ENCODE results near the gene ALOX5. TPM values are rescaled to one million over a fixed set of nuclear protein-coding genes. Genes with fewer than 3 reads are reported as not detected.

Gene ALOX5
- total and polyA plus RNA-seq, 2 of the 4 experiments (the other 2 are of a cell fraction): not detected

DNA sequence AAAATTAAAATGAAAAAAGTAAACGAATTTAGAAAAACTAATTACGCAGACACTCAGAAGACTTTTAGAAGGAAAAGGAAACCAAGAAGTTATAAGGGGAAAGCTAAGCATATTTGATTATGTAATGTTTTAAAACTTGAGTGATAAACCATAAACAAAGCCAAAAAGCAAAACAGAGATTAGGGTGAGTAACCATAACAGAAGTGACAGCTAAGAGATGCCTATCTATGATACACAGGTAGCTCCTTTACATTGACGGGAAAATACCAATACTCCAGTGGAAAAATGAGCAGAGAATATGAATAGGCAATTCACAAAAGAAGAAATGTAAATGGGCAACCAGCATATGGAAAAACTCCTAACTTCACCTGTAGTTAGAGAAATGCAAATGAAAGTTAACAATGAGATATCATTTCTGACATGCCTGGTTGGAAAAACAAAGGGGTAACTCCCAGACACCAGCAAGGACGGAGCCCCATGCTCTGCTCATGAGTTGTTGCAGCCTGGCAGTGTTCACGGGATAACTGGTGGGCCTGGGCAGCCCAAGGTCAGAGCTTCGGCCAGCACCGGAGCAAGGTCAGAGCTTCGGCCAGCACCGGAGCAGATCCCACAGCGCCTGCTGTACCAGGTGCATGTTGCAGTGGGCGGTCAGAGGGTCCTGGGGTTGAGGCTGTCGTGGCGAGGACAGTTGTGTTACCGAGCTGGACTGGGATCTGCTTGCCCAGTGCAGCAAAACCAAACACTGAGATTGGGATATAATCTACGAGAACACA is 58.9 kb downstream of the ALOX5 start:
- in situ Hi-C loops (cut with MboI; ENCODE audit: low sequenced_read_pairs): no loop called here
- intact Hi-C loops (cut with micrococcal nuclease): no loop called here
- no peaks in the 10 kb centered on the region for H3K4me1 ChIP-seq (ENCODE audit: control insufficient read depth, insufficient read depth, low read length)
- ATAC-seq (ENCODE audit: low read depth) (no peak), DNase-seq (no peak)
- no peak overlapping the region for H3K9ac ChIP-seq (ENCODE audit: low read depth, low read length)
- H3K23ac ChIP-seq (ENCODE audit: low read depth, low read length): no peak overlapping the region
- H2BK5ac ChIP-seq (ENCODE audit: low read depth, low read length, poor library complexity, severe bottlenecking): no peak overlapping the region
- H3K18ac ChIP-seq (ENCODE audit: low read depth, low read length): no peak overlapping the region
- H3K56ac ChIP-seq (ENCODE audit: extremely low read depth, insufficient read depth, low read length): no peak overlapping the region
- H3K9me3 ChIP-seq (ENCODE audit: control insufficient read depth, insufficient read depth, low read length): no peaks in the 10 kb centered on the region
- H4K20me1 ChIP-seq (ENCODE audit: insufficient read depth, low read length): no peaks in the 10 kb centered on the region
- no peak overlapping the region for H3K4me2 ChIP-seq (ENCODE audit: low read depth, low read length)
- H2BK15ac ChIP-seq (ENCODE audit: low read depth, low read length): no peak overlapping the region
- H2AK9ac ChIP-seq (replicated peaks; ENCODE audit: low read depth, low read length, poor library complexity): no peak overlapping the region
- no peak overlapping the region for H4K5ac ChIP-seq (ENCODE audit: low read depth, low read length)
- ChIA-PET POLR2A (ENCODE audit: unreplicated experiment) (no interaction called here), CTCF (no interaction called here)
- H2BK120ac ChIP-seq (ENCODE audit: low read depth, low read length): no peak overlapping the region
- no peak overlapping the region for H3K4me3 ChIP-seq (ENCODE audit: insufficient read depth, low read depth, low read length)
- no peak overlapping the region for H4K91ac ChIP-seq (ENCODE audit: insufficient read depth, low read depth, low read length)
- no peak overlapping the region for H2BK20ac ChIP-seq (ENCODE audit: low read depth, low read length)
- H4K8ac ChIP-seq (ENCODE audit: low read depth in 2 of 2, low read length in 2 of 2): no peak overlapping the region
- no peaks in the 10 kb centered on the region for H3K36me3 ChIP-seq (ENCODE audit: control insufficient read depth, insufficient read depth, low read length)
- H2AK5ac ChIP-seq (ENCODE audit: low read depth, low read length): no peak overlapping the region
- BruUV-seq (replicated peaks): no TSS peak
- dilution Hi-C loops (cut with HindIII; ENCODE audit: low sequenced_read_pairs, unreplicated experiment): no loop called here
- H3K4ac ChIP-seq (ENCODE audit: low read depth, low read length): no peak overlapping the region
- H3K9me1 ChIP-seq (ENCODE audit: insufficient read depth, low read length): no peaks in the 10 kb centered on the region
- 73% methylated on average over 9 of the region's 15 CpGs; no CpG with 5 or more reads in 1 of the 2 experiments for WGBS, 2 experiments (ENCODE audit: extremely low coverage in 2 of 2, insufficient read length in 1 of 2)
- no peak overlapping the region for H3K14ac ChIP-seq (replicated peaks; ENCODE audit: low read depth, low read length)
- peaks cover 28% of the 10 kb centered on the region for H3K27me3 ChIP-seq (ENCODE audit: control insufficient read depth, insufficient read depth, low read length)
- no peak overlapping the region for H2AFZ ChIP-seq (replicated peaks; ENCODE audit: low read length, poor library complexity)
- no peaks in the 10 kb centered on the region for H3K79me1 ChIP-seq (ENCODE audit: low read depth in 1 of 2, low read length in 2 of 2)
- TF ChIP-seq, protein P1, sequence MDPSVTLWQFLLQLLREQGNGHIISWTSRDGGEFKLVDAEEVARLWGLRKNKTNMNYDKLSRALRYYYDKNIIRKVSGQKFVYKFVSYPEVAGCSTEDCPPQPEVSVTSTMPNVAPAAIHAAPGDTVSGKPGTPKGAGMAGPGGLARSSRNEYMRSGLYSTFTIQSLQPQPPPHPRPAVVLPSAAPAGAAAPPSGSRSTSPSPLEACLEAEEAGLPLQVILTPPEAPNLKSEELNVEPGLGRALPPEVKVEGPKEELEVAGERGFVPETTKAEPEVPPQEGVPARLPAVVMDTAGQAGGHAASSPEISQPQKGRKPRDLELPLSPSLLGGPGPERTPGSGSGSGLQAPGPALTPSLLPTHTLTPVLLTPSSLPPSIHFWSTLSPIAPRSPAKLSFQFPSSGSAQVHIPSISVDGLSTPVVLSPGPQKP (IDR thresholded peaks at IDR 0.05; ENCODE audit: borderline replicate concordance, low read depth, low read length): no peak
- TF ChIP-seq MXI1 (IDR thresholded peaks at IDR 0.05; ENCODE audit: borderline replicate concordance, low read depth, low read length) (no peak), RCOR1 (IDR thresholded peaks at IDR 0.05; ENCODE audit: insufficient replicate concordance, low read length) (no peak), CEBPB (IDR thresholded peaks at IDR 0.05; ENCODE audit: low read depth, low read length) (no peak), CHD1 (IDR thresholded peaks at IDR 0.05; ENCODE audit: low read depth, low read length) (no peak), SMC3 (IDR thresholded peaks at IDR 0.05; ENCODE audit: low read depth, low read length) (no peak), BHLHE40 (IDR thresholded peaks at IDR 0.05; ENCODE audit: low read depth, low read length) (no peak)
- TF ChIP-seq, protein P2, sequence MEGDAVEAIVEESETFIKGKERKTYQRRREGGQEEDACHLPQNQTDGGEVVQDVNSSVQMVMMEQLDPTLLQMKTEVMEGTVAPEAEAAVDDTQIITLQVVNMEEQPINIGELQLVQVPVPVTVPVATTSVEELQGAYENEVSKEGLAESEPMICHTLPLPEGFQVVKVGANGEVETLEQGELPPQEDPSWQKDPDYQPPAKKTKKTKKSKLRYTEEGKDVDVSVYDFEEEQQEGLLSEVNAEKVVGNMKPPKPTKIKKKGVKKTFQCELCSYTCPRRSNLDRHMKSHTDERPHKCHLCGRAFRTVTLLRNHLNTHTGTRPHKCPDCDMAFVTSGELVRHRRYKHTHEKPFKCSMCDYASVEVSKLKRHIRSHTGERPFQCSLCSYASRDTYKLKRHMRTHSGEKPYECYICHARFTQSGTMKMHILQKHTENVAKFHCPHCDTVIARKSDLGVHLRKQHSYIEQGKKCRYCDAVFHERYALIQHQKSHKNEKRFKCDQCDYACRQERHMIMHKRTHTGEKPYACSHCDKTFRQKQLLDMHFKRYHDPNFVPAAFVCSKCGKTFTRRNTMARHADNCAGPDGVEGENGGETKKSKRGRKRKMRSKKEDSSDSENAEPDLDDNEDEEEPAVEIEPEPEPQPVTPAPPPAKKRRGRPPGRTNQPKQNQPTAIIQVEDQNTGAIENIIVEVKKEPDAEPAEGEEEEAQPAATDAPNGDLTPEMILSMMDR (conservative IDR thresholded peaks at IDR 0.05; ENCODE audit: low read depth, low read length): no peak
- no peak overlapping the region for H3K27ac ChIP-seq (ENCODE audit: insufficient read depth, low read length)

Data from IMR-90 (cell line).